GM10248 (cell line): ENCODE data around the gene TEX101.
"Not testable (repeated sequence)": the region's sequence is repeated elsewhere in the genome, so short reads cannot be mapped to it uniquely, and the experiment has no call there.

ENCODE experiments used
- CTCF ChIA-PET: fragments of 300-600 bp; sonication (Branson Sonifier 250); formaldehyde crosslinking; extraction: SDS; loops from one replicate; lab custom pipeline; 2021; ENCODE audit warnings: antibody characterized with exemption; lab: Yijun Ruan, JAX
- POLR2A ChIA-PET: fragments of 350-650 bp; sonication (Branson Sonifier 250); formaldehyde crosslinking; extraction: SDS; loops from one replicate; lab custom pipeline; 2020; ENCODE audit warnings: antibody characterized with exemption; lab: Yijun Ruan, JAX
- DNase-seq: peaks from one replicate; pipeline ENCODE4 v3.0.0; 2012; ENCODE audit errors: extremely low spot score
- TF ChIP-seq, protein P1 (sequence below): IDR thresholded peaks from 2 replicates; pipeline ENCODE4 v1.5.1; 2012; ENCODE audit warnings: mild to moderate bottlenecking, low read depth; ENCODE audit errors: extremely low read depth, missing control alignments, control extremely low read depth

The TEX101 gene, protein sequence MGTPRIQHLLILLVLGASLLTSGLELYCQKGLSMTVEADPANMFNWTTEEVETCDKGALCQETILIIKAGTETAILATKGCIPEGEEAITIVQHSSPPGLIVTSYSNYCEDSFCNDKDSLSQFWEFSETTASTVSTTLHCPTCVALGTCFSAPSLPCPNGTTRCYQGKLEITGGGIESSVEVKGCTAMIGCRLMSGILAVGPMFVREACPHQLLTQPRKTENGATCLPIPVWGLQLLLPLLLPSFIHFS

GRCh38 chr19:43414554-43414953 is at the start of gene TEX101:
Gene TEX101 (plus strand): TSS chr19:43414890. CDS start chr19:43415920, 1,030 bp downstream.
- ChIA-PET CTCF (no interaction called here), POLR2A (no interaction called here)
- DNase-seq = no peak
- TF ChIP-seq, protein P1, sequence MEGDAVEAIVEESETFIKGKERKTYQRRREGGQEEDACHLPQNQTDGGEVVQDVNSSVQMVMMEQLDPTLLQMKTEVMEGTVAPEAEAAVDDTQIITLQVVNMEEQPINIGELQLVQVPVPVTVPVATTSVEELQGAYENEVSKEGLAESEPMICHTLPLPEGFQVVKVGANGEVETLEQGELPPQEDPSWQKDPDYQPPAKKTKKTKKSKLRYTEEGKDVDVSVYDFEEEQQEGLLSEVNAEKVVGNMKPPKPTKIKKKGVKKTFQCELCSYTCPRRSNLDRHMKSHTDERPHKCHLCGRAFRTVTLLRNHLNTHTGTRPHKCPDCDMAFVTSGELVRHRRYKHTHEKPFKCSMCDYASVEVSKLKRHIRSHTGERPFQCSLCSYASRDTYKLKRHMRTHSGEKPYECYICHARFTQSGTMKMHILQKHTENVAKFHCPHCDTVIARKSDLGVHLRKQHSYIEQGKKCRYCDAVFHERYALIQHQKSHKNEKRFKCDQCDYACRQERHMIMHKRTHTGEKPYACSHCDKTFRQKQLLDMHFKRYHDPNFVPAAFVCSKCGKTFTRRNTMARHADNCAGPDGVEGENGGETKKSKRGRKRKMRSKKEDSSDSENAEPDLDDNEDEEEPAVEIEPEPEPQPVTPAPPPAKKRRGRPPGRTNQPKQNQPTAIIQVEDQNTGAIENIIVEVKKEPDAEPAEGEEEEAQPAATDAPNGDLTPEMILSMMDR = no peak

DNA sequence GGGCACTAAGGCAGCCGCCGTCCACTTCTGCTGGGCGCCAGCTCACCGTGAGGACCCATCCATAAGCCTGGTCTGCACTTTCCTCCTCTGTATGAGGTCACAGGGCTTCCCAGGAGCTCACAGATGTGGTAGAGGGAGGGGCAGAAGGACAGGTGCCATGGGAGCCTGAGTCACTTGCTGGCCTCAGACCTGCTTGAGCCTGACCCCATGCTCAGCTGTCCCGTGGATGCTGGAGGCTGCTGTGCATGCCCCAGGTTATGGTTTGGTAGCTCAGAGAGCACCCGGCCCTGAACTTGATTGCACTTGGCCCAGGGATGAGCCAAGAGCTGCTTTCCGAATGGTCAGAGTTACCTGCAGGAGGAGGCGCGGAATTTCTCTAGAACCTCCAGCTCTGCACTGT is 49.0 kb upstream of the TEX101 start:
- POLR2A ChIA-PET, CTCF ChIA-PET, DNase-seq: not testable (repeated sequence)

- ChIA-PET POLR2A (no interaction called here), CTCF (no interaction called here)
- TF ChIP-seq, protein P1 = no peak
- DNase-seq = no peak
Measured at GRCh38 chr19:43367822-43368221, 46.9 kb upstream of the TEX101 start.

DNA sequence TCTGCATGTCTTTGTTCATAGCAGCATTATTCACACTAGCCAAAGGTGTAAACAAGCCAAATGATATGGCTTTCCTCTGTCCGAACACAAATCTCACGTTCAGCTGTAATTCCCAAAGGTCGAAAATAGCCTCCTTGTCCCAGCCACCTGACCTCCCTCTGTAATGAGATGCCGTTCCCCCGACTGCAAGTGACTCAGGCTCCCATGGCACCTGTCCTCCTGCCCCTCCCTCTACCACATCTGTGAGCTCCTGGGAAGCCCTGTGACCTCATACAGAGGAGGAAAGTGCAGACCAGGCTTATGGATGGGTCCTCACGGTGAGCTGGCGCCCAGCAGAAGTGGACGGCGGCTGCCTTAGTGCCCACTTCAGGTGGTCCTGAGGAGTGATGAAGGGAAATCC is 45.8 kb upstream of the TEX101 start:
- CTCF ChIA-PET, DNase-seq, POLR2A ChIA-PET: not testable (repeated sequence)

- DNase-seq = no peak
- POLR2A ChIA-PET = no interaction called here
- CTCF ChIA-PET = no interaction called here
- TF ChIP-seq, protein P1 = no peak
Measured at GRCh38 chr19:43371909-43372308, 42.8 kb upstream of the TEX101 start.

DNA sequence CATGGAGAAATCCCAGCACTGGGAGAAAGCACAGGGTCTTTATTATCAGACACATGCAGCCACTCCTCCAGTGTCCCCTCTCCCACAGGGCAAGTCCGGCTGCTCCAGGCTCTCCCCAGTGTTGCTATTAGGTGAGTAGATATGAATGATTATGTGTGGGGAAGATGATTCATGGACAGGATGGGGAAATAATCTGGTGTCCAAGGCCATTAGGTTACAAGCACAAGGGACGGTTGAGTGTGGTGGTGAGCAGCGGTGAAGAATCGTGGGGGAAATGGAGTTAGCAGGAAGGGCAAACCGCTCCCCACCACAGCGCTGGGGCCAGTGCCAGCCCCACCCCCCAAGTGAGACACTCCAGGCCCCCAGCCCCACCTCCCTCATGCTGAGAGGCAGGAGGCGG is 42.2 kb upstream of the TEX101 start:
- CTCF ChIA-PET = no interaction called here
- DNase-seq = no peak
- POLR2A ChIA-PET = no interaction called here
- TF ChIP-seq, protein P1 = no peak

DNA sequence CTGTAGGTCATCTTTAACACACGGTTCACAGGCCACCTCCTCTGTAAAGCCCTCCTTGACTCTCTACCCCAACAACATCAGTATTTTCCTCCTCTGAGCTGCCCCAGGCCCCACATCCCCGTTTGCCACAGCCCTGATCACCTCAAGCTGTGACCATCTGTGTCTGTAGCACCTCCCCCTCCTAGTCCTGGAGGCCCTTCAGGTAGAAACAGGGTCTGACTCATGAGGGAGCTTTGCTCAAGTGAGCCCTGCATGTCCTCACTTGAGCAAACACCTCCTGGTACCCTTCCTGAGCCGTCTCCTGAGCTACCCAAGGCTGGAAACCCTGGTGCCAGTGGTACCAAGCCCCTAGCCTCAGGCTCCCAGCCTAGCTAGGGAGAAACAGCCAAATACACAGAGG is 37.1 kb upstream of the TEX101 start:
- DNase-seq, CTCF ChIA-PET, POLR2A ChIA-PET: not testable (repeated sequence)

DNA sequence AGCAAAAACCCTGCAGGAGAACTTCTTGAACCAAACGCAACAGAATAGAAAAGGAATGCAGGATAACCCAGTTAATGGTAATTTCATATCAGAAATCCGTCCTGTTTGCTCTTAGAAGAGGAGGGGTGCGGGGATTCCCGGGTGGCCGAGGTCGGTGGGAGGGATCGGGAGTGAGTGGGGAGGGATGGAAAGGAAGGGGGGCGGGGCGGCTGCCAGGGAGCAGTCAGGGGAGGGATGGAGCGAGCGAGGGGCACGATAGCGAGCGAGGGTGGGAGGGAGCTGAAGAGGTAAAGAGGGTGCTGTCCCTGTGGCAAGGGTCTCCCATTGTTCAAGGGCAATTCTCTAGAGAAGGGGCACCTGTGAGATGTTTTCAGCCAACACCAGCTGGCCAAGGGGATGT is 34.7 kb upstream of the TEX101 start:
- ChIA-PET CTCF (no interaction called here), POLR2A (no interaction called here)
- TF ChIP-seq, protein P1 = no peak
- no peak for DNase-seq
